COR-L47 (cell line): ENCODE results near the gene EGFL8.

ENCODE experiments used
- DNase-seq: peaks from one replicate; lab custom pipeline; 2025; lab: John Stamatoyannopoulos, UW

EGFL8 gene

DNA sequence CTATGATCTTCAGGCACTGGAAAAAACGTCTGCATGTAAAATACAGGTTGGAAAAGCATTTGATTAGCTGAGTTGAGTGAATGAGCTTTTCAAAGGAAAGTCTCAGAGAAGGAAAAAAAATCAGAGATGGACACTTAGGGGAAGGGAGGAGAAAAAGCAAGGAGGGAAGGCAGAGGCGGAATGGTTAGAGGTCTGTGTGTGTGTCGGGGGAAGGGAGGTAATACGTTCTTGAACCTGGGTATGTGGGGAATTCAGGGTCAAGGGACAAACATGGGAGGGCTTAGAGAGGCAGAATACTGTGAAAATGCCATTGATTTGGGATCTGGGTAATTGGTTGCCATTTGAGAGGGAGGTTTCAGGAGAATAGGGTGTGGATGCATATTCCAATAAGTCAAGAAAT lies 17.7 kb upstream of the EGFL8 start:
- no peak for DNase-seq

DNA sequence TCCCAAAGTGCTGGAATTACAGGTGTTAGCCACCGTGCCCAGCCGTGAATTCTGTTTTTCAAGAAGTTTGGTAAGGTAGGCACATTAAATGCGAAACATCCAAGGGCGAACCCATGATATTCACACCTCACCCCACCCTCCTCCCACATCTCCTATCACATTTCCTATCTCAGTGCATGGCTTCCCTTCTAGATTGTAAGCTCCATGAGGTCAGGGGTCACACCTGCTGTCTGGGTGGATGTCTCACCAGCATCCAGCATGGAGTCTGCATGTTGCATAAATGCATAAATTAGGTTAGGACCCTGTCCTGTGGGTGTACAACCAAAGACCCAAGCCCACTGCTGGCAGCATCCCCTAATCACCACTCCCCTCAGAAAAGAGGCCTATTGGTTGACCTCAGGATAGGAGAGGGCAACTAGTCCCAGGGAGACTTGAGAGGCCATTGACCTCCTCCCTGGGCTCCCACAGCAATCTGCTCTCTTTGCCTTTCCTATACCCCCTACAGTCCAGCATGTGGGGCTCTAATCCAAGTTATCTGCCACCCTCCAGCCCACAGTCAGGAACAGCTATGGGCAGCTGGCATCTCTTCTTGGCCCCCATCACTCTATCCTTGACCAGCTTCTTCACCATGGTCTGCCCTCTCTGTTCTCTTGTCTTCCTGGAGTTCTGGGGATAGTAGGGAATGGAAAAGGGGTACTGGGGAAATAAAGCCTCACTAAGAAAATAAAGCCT lies 16.8 kb upstream of the EGFL8 start:
- DNase-seq = no peak

DNA sequence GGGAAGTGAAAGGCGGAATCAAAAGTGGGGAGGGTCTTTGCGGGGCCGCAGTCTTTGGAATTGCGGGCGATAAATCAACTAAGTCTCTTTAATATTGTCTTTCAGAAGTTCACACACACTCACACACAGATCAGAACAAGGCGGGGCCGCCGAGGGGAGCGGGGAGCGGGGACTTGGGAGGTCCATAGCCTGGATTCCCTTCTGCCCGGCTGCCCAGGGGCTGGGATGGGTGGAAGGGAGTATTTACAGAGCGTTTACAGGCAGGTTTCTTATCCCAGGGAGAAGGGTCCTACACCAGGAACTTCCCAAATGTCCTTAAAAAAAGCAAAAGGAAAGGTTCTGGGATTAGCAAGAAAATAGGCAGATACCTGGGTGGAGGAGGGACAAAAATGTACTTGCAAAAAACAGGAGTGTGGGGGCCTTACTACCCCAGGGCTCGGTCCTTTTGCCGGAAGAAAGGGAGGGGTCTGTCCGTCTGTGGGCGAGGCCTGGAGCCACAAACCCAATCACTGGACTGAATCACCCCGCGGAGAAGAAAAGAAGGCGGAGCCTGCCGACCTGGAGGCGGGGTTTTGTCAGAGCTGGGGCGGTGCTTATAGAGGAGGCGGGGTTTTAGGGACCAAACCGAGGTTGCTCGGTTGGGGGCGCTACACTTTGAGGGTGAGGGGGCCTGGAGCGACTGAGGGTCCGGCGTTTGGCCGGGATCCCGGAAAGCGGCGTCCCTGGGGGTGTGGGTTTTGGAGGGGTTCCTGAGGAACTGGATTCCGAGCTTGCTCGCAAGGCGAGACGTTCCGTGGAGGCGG lies 15.9 kb upstream of the EGFL8 start:
- no peak for DNase-seq

DNA sequence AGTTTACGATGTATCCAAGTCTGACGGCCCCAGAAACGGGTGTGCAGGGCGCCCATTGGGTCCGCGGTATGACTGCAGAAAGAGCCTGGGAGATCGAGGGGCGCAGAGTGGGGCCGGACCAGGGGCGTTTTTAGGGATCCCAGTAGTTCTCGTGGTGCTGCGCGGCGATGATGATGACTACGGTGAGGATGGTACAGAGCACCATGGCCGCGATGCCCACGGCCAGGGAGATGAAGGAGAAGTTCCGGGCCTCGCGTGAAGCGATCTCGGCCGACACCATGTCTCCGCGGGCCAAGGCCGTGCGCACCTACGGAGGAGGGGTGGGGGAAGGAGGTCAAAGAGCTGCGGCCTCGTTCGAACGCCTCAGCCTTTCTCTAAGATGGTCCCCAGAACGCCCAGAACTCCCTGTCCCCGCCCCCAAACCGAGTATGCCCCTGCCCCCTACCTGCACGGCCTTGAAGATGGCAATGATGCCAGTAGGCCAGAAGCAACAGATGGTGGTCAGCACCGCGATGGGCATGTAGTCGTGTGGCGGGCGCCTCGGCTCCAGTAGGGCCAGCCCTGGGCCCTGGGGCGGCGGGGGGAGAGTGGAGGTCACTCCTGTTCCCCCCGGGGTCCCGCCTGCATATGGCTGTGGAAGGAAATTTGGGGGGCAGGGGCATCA lies 15.2 kb upstream of the EGFL8 start:
- no peak for DNase-seq

DNA sequence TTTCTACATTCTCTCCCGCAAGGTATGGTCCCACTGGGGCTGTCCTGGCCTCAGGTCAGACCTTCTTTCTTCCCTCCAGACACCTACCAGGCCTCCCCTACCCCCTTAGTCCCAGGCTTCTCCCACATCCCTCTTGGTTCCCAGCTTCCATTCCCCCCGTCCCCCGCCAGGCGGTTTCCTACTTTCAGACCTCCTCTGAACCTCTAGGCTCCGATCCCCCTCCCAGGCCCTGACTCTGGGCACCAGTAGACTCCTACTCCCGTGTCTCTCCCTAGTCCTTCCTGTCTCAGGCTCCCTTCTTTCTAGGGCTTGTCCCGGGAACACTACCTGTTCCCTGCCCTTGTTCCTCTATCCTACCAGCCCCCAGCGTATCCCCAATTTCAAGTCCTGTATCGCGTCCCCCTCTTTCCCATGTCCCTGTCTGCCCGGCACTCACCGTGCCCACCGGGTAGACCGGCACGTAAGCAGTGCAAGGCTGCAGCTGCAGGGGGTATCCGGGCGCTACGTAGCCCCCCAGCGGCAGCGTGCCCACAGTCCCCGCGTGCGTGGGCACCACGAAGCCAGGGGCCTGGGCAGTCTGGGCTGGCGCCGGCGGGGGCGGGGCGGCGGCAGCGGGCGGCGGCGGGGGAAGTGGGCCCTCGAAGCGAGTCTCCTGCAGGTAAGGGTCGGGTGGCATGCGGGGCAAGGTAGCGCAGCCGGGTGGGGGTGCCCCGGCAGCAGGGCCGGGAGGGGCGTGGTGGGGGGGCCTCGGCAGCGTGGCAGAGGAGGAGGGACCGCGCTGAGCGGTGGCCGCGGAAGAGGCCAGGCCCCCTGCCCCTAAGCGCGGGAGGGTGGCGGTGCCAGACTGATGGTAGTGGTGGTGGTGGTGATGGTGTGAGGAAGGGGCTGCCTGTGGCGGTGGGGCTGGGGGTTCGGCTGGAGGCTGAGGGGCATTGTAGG lies 14.2 kb upstream of the EGFL8 start:
- DNase-seq = no peak

DNA sequence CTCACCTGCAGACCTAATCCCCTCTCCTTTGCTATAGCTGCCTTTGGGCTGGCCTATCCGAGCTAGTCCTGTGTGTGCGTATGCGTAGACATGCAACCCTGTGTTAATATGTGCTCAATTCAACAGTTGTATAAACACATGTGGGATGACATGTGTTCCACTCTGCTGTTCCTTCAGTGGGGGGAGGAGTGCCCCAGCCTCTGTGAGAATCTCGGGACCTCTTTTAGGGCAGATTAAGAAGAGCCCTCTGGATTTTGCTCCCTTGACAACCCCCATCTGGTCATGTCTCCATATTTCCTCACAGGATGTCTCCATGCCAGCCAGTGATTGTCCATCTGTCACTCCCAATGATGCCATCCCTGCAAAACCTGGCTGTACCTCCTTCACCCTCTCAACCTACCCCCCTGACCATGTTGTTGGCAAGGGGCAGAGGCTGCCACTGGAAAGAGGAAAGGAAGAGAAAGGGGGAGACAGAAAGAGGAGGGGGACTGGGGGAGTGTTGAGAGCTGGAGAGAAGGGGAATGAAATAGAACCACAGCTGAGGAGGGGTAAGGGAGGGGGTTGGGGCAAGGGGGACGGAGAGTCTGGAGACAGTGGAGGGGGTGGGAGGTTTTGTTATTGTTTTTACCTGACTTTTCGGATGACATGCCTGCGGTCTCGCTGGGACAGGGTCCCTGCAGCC lies 13.1 kb upstream of the EGFL8 start:
- no peak for DNase-seq

DNA sequence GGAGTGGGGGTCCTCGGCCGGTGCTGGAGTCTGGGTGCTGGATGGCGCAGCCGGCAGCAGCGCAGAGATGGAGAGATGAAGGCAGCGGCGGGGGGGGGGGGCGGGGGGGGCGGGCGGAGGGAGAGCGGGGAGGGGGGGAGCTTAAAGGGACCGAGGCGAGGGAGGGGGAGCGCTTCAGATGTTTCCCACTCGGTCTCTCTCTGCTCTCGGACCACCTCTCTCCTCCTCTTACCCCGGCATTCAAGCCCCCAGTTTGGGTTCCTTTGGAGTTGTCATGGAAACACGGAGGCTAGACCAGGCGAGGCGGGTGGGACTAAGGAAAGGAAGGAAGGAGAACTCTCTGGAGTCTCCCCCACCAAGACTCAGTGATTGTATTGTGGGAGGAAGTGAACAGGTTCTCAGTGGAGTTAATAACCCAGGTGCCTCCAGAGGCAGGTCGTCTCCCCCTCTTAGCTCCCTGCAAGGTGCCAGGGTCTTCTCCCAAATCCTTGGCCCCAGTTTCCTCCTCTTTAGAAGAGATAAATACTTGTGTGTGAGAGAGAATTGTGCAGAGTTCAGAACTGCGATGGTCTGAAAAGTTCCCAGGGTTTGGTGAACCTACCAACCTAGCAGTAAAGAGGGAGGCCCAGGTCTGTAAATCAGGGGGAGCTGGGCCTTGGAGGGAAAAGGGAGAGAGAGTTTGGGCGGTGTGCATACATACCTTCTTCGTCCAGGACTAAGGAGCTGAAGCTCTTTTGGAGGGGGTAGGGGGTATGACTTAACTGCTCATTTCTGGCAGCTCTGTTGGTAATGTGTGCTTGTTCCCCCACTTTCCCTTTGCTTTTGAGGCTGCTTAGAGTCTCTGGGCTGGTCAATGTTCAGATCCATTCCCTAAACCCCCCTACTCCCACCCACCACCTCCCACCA lies 12.3 kb upstream of the EGFL8 start, which contains the start of gene PRRT1:
Gene PRRT1, minus strand, starts transcription at position 77 of the 906 bp plus-strand sequence. CDS start 112 bp downstream, outside the sequence.
- DNase-seq = no peak

DNA sequence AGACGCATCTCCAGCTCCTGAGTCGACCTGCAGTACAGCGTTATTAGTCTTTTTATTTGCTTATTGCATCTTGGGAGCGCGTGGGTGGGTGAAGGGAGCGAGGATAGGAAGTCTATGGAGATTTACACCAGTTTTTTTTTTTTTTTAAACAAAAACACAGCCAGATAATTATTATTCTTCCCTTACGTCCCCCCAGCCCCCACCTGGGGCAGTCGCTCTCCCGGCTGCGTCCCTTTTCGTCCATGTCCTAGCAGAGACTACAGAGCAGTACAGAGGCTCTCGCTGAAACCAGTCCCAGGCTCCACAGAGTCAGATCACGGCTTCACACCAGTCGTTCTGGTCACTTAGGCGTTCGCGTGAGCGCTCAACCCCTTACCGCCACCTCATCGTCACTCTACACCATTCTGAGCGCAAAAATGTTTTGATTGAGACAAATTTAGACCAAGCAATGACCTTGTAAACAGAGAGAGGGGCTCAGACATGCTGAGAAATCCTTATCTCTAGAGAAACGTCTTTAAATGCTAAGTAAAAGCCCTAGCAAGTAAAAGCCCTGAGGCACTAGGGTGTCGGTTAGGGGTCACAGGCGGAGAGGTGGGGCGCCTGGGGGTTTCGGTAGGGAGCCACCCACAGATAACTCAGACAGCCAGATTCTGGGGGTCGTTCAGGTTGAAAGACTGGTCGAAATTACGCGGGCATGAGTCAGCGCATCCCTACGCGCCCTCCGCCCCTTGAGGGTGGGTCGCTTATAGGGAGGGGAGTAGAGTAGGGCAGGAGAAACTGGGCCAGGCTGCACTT lies 11.4 kb upstream of the EGFL8 start:
- DNase-seq = no peak

DNA sequence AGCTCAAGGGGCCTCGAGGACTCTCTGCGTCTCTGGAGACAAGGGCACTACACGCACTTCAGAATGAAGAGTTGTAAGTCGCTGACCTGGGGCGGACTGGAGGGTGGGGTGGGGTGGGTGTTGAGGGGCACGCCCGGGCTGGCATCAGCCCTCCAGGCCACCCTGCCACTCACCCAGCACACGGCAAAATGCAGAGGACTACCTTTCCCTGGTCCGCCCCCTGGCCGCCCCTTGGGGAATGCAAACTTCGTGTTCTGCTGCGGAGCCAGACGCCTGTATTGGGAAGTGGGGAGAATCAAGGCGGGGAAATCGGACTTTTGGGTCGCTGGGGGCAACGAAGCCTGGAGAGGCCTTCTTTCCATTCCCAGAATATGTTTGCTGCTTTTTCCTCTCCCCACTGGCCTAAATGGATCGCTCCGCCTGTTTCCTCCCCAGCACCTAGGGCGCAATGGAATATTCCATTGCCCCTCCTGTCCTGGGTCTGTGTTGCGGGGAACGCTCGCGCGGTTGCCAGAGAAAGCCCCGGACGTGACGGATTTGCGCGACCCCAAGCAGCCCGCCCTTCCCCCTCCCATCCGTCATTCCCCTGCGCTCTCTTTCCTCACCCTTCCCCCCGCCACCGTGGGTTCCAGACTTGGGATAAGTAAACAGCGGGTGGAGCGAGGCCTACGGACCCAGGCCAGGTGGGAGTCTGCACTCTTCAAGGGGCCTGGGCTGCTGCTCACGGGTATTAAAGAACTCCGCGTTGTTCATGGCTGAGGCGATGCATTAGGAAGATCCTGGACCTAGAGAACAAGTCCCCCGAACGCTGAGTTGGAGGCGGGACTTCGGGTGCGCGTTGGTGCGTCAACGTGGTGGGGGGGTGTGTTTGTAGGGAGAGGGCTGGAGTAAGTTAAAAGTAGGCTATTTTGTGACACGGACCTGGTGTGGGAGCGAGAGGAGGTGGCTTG lies 10.6 kb upstream of the EGFL8 start, which contains the start of gene PPT2:
Gene PPT2, plus strand, starts transcription at position 578 of the 950 bp plus-strand sequence. CDS start 454 bp downstream, outside the sequence.
- peak; percentile 83 for DNase-seq

DNA sequence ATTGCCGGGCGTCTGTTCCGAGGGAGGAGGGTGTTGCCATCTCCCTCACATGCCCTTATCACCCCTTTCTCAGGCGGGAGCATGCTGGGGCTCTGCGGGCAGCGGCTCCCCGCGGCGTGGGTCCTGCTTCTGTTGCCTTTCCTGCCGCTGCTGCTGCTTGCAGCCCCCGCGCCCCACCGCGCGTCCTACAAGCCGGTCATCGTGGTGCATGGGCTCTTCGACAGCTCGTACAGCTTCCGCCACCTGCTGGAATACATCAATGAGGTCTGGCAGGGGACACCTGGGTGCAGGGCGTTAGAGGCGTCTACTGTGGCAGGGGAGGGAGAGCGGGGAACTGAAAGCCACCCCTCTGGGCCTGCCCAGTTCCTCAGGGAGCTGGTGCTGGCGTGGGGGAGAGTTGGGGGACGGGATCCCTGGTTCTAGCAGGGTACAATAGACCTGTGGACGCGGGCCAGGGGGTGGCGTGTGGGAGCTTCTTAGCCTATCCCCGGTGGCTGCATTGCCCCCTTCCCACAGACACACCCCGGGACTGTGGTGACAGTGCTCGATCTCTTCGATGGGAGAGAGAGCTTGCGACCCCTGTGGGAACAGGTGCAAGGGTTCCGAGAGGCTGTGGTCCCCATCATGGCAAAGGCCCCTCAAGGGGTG lies 9.8 kb upstream of the EGFL8 start:
- DNase-seq = peak; percentile 85

DNA sequence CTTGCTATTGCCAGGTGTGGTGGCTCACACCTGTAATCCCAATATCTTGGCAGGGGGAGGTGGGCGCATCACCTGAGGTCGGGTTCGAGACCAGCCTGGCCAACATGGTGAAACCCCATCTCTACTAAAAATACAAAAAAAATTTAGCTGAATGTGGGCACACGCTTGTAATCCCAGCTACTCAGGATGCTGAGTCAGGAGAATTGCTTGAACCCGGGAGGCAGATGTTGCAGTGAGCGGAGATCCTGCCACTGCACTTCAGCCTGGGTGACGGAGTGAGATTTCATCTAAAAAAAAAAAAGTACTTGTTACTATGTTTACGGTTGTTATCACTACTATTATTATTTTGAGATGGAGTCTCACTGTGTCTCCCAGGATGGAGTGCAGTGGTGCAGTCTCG lies 7.5 kb upstream of the EGFL8 start:
- DNase-seq = no peak

DNA sequence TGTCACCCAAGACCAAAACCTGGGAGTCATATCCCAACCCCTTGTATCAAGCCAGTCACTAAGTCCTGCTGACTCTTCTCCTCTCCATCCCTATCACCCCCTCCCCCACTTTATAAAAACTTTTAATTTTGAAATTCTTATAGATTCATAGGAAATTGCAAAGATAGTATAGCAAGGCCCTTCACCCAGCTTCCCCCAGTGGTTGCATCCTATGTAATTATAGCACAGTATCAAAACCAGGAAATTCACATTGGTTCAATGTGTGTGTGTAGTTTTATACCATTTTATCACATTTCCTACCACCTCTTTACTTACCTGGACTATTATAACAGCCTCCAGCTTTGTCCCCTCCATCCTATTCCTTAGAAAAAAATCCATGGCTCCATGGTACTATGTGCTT lies 6.3 kb upstream of the EGFL8 start:
- no peak for DNase-seq

DNA sequence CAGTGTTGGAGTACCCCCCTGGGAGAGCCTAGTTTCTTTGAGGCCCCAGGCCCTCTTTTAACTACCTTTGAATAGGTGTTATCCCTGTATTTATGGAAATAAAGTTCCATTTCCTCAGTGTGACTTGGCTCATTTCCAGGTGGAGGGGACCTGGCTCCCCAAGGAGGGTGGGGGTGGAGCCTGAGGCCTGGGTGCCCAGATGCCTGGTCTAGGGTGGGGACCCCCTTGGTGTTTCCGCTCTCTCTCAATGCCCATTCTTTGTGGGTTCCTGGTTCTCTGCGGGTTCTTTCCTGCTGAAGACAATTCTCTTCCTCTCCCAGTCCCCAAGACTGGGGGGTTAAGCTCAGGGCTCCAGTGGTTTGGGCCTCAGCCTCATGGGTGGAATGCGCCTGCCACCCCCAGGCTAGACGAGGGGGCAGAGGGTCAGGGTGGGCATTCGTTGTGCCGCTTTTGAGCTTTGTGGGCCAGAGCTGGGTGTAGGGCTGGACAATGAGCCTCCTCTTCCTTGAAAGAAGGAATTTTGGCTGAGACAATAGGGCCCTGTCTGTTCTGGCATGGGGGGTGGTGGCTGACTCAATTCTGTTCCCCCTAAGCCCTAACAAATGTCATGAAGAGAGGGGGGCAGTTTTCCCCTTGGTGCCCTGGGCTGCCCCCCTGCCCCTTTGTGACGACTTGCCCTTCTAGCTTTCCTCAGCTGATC lies 686 bp upstream of the EGFL8 start:
- DNase-seq = no peak

DNA sequence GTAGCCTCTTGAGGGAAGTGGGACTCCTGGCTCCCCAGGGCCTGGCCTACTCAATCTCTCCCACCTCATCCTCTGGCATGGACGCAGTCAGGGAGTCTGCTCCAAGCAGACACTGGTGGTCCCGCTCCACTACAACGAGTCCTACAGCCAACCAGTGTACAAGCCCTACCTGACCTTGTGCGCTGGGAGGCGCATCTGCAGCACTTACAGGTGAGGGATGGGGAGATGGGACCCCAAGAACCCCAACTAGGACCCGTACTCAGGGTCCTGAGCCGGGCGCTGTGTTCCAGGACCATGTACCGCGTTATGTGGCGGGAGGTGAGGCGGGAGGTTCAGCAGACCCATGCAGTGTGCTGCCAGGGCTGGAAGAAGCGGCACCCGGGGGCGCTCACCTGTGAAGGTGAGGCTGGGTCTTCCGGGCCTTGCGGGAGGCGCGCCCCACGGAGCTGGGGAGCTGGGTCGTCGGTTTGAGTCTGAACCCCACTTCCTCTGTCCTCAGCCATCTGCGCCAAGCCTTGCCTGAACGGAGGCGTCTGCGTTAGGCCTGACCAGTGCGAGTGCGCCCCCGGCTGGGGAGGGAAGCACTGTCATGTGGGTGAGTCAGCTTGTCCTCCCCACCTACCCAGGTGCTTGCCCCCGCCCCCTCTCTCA lies 2.1 kb downstream of the EGFL8 start:
- no peak for DNase-seq

DNA sequence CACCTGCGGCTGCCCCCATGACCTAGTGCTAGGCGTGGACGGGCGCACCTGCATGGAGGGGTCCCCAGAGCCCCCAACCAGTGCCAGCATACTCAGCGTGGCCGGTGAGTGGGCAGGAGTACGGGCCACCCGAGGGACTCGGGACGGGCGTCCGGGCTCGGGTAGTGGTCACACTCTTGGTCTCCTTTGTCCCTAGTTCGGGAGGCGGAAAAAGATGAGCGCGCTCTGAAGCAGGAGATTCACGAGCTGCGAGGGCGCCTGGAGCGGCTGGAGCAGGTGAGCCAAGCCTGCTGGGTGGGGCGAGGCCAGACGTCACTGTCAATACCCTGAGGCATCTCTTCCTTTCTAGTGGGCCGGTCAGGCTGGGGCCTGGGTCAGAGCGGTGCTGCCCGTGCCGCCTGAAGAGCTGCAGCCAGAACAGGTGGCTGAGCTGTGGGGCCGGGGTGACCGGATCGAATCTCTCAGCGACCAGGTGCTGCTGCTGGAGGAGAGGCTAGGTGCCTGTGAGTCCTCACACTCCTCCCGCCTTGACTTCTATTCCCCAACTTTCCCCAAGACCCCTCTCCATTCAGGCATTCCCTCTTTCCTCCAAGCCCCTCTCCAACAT lies 2.9 kb downstream of the EGFL8 start:
- DNase-seq = no peak

DNA sequence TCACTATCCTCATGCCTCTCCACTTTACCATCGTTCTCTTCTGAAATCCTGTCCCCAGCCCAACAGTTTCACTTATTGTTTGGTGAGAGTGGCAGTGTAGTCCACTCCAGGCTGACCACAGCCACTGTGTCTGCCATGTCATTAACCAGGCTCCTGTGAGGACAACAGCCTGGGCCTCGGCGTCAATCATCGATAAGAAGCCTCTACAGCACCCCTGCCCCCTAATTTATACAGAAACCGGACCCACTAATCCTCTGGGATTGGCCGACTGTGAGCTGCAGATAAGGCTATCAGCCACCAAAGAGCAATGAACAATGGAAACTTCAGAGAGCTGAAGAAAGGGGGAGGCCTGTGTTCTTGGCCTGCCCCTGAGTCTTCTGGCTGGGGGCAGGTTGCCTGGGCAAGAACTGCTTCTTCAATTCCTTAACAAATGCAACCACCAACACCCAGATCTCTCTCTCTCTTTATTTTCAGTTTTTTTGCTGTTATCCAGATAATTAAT lies 3.4 kb downstream of the EGFL8 start:
- DNase-seq = no peak
